Activated CD4-positive, alpha-beta T cell treated with anti-CD3 and anti-CD28 coated beads, Interleukin-2, amount 50 U/mL, for 4 hours (primary cell): ENCODE measurements around the gene IGSF9.

Experiments
- DNase-seq, 2 experiments: peaks; one replicate each; pipeline ENCODE4 v3.0.0-alpha.2; 2020

Gene IGSF9

DNA sequence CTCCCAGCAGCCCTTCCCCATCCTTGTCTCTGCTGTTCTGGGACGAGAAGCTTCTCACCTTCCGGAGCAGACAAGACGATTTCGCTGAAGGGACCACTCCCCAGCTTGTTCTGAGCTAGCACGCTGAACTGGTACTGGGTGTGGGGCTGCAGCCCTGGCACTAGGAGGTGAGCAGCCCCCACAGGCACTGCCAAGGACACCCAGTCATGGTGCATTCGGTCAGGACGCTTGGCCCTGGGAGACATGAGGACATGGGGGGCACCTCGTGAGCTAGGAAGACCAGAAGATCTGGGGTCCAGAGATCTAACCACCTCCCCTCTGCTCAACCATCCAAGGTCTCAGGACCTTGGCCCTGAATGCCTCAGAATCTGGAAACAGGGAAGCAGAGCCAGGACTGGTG, 14.8 kb downstream of the IGSF9 start:
- no peak for DNase-seq

DNA sequence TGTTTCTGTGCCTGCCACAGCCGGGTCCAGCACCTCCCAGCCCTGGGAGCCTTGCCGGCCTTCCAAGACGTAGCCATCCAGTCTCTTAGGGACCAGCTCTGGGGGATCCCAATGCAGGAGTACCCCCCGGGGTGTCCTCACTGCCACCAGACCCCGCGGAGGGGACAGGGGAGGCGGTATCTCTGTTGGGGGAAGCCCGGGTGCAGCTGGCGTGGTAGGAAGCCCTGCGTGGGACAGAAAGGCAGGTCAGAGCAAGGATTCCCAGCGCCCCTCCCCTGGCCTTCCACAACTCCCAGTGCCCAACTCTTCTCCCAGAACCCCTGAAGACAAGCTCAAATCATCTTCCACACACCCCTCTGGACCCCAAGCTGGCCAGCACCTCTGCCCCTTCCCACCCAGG, 15.2 kb downstream of the IGSF9 start:
- no peak for DNase-seq

DNA sequence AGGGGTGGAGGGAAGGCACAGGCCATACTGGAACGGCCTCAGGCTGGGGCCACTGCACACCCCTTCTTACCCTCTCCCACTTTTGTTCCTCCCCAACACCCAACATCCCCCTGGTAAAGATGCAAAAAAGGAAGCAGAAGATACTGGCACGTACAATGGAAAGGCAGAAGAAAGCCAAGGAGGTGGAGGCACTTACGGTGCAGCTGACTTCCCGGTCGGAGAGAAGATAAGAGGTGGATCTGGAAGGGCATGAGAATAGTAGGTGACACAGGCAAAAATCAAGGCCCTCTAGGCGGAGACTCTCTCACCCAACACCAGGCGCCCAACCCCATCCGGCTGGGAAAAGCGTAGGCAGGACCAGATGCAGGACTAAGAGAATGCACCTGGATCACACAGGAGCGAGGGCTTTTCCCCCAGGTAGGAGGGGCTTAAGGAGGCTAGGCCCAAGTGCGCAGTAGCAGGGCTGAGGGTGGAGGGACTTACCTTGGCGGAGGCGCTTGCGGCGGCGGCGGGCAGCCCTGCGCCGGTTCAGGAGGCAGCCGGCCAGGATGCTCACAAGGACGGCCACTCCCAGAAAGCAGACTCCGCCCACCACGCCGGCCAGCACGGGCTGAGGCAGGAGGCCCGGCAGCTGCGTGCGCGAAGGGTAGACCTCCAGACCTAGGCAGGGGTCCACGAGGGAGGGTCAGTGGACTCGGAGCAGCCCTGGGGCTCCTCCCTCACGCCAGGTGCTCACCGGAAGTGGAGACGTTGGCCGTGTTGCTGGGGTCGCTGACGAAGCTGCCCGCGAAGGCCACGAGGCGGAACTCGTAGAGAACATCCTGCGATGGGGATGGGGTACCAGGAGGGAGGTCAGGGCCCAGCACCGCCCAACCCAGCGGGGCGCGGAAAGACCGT, 16.0 kb downstream of the IGSF9 start:
- DNase-seq: no peak

DNA sequence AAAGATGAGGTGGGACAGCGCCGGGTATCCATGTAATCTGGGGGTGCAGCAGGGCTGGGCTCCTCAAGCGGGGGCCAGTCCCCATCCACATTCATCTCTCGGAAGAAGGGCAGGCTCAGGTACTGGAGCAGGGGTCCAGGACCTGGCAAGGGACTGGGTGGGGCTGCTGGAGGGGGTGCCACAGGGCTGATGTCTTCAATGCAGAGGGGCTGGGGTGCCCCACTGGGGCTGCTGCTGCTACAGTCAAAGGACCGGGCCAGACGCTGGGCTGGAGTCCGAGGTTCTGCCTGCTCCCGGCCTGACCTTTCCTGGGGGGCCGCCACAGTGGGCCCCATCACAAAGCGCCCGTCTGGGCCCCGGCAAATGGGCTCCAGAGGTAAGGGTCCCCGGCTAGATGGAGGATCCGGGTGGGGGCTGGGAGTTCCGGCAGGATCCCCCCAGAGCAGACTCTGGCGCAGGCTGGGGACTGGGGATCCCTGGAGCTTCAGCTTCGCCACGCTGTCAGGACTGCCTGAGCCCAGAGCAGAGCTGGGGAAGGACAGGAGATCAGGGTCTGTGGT, 16.8 kb downstream of the IGSF9 start:
- no peak for DNase-seq

DNA sequence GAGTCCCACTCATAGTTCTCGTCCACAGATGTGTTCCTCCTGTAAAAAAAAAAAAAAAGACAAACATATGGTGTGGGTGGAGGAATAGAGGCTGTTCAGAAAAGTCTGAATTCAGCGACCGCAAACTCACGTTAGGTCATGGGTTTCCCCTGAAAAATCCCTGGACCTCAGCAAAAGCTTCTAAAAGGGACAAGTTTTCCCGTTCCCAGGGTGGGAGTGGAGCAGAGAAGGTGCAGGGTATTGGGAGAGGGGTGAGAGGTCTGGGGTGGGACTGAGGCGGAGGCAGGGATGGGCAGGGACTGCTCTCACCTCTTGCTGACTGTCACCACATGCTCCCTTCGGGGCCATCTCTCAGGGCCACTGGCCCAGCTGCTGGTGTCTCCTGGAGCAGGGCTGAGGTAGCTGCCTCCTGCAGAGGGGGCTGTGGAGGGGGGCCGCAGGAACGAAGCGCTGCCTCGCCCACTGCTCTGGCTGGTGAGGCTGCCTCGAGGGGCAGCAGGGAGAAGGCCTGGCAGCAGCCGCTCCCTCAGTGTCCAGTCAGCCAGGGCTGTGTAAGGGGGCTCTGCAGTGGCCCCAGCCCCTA, 17.5 kb downstream of the IGSF9 start:
- DNase-seq: no peak

DNA sequence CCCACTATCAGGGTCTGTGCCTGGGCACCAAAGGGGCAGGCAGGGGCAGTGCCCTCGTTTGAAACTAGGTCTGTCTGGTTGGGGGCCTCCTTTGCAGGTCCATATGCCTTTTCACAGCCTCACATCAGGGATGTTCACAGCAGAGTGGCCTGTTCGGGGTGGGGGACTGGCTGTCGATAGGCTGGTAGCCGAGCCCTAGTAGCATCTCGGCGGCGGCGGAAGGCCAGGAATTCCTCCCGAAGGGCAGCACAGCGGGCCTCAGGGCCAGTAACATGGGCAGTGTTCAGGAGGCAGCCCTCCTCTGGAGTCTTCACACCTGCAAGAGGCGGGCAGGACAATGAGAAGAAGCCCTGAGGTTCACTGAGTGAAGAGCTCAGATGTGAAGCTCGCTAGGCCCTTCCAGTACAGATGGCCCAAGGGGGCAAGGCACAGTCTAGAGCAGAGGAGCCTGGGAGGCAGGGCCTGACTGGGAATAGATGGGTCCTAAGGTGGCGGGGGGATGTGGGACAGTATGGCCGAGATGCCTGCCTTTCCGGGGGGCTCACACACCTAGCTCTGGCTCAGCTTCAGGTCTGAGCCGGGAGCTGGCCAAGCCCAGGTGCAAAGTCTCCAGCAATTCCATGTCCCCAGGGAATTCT, 18.1 kb downstream of the IGSF9 start:
- DNase-seq: no peak

DNA sequence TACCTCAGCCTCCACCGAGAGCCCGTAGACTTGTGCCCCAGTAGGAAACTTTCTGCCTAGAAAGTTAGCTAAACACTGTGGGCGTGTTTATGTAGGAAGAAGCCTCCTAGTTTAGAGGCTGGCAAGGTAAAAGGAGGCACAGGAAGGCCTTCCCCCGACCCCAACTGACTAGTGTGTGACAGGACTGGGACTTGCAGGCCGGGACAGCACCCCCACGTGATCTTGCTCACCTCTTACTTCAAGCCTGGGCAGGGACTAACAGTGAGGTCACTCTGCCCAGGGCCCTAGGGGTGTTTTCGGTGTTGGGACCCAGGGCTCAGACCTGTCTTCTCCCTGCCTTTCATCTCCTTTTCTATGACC, 19.7 kb downstream of the IGSF9 start:
- DNase-seq: no peak

DNA sequence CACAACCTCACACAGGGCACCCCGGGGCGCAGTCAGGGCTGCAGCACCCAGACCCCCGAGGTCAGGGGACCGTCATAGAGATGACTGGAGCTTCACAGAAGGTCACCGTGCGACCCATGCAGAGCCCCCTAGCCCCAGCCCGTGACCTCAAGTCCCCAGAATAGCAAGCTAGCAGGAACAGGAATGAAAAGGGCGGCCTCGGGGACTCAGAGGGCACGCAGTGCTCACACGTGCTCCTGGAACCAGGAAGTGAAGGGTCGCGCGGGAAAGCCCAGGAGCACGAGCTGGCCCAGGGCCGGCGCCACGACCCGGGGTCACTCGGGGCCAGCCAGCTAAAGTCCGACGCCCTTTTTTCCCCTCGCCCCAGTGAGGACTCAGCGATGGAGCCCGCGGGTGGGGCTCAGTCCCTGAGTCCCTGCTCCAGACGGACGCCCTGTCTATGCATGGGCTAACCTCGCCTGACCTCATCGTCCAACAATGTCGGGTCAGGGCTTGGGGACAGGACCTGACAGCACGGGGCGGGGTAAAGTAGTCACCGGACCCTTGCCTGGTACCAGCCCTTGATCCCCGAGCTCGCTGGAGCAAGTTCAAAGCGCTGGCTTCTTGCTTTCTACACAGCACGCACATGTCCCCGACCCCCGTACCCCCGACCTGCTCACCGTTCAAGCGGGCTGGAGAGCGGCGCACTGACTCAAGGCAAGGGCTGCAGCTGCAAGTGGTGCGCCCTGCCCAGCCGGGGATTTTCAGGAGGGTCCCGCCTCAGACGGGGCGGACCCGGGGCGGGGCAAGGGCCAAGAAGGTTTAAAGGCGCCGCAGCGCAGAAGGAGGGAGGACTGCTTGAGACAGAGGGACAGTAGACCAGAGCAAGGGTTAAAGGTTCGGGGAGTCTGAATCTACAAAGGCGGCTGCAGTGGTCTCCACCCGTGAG, 20.4 kb downstream of the IGSF9 start, which contains the start of gene TAGLN2:
TSS of gene TAGLN2 (minus strand) at position 717 of the 928 bp plus-strand sequence. CDS start 4,998 bp downstream, outside the sequence.
- DNase-seq: peak; percentile 84 to 85

DNA sequence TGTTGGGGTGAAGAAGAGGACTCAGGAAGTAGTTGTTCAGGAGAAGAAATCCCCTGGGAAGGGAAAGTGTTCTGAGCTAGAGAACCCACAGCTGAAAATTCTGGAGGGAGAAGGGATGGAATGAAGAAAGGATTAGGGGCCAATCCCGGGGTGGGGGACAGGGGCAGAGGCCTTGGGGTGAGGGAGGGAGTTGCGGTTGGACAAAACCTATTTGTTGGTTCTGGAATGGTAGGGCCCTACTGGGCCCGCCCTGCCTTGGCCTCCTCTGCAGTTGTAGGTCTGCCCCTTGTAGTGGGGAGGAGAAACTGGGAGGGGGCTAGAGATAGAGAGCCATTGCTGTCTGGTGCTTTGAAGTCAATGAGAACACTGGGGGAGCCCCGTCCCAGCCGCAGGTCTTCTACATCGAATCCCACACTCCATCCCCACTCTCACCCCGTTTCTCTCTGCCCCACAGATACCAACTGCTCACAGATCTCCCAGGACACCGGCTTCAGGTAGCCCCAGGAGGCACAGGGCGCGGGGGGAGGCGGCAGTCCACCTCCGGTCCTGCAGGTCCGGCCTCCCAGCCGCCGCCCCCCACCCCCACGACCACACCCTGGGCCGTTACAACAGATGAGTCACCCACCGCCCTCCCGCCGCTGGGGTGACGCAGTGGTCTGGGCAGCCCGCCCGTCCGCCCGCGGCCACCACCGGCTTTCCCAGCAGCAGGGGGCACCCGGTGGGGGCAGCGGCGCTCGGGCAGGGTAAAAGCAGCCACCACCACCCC, 21.2 kb downstream of the IGSF9 start:
- peak; percentile 35 to 40 for DNase-seq

DNA sequence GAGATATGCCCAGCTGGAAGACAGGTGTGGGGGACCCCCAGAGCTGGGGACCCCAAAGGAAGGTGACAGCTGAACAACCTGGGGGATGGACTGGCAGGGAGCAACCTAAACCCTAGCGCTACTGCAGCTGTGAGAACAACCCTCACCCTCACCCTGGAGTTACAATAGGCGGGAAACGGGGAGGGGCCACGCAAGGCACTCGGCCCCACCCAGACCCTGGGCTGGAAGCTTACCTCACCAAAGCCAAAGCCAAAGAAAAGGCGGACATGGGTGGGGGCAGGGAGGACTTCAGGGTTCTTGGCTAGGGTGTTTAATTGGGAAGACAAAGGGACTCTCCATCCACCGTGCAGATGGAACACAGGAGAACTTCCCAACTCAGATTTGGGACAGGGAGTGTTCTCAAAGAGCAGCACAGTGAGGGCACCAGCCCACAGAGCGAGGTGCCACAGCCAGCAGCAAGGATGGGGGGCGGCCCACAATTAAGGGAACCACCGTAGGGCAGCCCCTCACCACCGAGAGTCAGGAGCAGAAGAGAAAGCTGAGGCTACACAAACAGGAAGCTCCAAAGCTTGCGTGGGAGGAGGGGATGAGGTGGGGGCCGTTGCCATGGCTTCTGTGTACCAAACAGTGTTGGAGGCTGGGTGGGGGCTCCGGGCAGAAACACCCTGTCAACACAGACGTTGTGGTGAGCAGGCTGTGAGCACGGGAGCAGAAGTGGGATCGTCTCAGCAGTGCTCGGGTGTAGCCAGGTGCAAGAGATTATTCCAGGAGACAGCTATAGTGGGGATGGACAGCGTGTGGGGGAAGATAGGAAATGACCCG, 22.0 kb downstream of the IGSF9 start:
- DNase-seq: peak; percentile 73 to 75

DNA sequence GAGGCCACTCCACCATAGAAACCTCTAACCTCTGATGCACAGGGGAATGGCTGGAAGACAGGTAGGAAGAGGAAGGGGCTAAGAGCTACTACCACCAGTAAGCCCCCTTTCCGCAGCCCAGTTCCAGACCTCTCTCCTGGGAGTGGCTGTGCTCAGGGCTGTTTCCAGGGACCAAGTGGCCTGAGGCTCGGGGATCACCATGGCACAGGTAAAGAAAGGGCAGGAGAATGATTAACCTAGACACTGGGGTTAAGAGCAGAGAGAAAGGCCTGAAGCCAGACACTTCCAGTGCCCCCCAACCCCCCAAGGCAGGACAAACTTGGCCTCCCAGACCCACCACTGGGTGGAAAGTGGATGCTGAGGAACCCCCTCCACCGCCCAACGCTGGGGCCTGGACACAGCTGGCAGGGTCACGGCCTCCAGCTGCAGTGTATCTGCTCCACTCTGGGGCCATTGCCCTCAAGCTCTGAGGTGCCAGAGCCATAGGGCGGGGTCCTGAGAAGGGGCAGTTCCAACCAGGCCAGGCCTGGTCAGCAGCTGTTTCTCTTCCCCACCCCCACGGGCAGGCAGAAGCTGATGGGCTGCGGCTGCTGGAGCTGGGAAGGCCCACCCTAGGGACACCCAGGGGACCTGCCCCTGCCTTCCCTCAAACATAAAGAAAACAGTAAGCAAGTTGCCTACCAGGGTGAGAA, 22.8 kb downstream of the IGSF9 start:
- DNase-seq: no peak

DNA sequence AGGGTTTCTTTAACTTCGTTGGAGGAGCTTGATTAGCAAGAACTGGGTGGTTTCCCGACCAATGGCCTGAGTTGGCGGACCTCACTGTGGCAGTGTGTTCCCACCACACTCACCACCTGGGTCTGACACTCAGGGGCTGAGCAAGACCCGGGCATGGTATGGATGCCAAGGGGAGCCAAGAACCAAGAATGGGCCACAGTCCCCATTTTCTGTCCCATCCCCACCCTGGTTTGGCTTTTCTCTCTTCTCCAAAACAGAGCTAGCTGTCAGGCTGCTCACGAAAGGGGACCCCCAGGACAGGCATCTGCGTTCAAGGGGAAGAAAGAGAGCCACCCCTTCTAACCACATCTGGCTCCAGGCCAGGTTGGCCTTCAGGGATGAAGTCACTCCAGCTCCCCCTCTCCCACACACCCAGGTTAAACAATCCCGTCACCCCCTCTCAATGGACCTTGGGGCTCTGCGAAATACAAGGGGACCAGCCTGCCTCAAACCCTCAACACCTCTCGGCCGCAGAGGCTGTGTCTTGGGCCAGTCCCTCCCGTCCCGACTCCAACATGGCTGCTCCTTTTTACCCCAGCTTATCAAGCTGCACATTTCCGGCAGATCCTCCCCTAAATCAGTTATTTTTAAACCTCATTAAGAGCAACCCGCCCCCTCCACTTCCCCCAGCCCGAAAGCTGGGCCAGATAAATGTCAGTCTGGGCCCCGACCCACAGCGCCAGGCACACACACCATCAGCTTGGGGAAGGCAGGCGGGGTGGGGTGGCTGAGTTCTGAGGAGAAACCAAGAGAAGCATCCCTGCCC, 23.5 kb downstream of the IGSF9 start:
- no peak for DNase-seq

DNA sequence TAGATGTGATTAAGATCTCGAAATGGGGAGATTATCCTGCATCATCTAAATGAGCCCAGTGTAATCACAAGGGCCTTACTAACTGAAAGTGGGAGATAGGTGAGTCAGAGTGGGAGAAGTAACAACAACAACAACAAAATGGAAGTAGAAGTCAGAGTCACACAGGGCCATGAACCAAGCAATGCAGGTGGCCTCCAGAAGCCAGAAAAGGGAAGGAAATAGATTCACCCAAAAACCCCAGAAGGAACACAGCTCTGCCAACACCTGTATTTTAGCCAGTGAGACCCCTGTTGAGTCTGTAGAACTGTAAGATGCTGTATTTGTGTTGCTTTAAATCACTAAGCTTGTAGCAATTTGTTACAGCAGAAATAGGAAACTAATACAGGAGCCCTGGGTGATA, 24.2 kb downstream of the IGSF9 start:
- DNase-seq: no peak

DNA sequence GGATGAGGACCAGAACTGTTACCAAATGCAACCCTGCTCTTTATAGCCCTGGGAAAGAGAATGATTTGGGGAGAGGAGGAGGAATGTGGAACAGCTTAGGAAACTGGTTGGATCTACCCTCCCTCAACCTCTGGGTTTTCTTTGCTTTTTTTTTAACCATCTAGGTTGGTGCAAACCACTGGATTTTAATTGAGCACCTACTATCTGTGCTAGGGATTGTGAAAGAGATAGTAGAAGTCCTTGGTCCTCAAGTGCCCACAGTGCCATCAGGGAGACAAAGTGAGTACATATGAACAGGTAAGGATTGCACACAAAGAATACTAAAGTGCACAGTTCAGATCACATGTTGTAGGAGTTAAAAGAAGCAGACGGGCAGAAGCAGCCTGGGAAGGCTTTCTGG, 24.8 kb downstream of the IGSF9 start:
- DNase-seq: no peak

DNA sequence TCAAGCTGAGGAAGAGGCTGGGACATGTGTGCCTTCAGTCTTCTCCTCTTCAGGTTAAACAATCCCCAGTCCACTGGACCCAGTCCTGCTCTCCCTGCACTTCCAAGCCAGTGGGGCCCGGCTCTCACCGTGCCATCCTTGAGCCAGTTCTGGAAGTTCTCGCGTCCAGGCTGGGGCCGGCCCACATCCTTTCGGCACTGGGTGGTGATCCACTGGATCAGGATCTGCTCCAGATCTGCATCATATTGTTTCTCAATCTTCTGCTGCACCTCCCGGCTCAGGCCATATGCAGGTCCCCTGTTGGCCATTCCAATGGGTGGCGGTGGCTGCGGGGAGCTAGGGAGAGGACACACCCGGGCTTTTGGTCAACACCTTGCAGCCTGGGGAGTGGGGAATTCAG, 25.2 kb downstream of the IGSF9 start:
- DNase-seq: no peak

DNA sequence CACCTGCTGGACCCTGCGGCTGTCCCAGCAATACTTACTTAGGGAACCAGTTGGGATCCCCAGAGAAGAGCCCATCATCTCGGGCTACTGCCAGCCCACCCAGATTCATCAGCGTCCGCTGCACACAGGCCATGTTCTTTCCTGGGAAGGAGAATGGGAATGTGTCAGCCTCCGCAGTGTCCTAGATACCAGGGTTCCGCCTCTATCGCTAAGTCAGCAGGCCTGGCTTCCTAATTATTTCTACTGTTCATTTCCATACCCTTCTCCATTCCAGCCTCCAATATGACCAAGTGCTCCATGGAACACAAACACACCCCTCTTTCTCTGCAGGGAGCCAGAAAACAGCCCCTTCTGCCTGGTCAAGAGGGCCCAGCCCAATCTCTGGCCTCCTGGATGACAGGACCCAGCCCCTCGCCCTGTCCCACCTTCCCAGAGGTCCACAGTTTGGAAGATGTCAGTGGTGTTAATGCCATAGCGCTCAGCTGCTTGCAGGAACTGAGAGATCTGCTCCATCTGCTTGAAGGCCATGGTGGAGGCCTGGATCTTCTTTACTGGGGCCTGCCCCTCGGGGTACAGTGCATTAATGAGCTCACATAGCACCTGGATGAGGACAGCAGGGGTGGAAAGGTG, 26.1 kb downstream of the IGSF9 start:
- DNase-seq: no peak

DNA sequence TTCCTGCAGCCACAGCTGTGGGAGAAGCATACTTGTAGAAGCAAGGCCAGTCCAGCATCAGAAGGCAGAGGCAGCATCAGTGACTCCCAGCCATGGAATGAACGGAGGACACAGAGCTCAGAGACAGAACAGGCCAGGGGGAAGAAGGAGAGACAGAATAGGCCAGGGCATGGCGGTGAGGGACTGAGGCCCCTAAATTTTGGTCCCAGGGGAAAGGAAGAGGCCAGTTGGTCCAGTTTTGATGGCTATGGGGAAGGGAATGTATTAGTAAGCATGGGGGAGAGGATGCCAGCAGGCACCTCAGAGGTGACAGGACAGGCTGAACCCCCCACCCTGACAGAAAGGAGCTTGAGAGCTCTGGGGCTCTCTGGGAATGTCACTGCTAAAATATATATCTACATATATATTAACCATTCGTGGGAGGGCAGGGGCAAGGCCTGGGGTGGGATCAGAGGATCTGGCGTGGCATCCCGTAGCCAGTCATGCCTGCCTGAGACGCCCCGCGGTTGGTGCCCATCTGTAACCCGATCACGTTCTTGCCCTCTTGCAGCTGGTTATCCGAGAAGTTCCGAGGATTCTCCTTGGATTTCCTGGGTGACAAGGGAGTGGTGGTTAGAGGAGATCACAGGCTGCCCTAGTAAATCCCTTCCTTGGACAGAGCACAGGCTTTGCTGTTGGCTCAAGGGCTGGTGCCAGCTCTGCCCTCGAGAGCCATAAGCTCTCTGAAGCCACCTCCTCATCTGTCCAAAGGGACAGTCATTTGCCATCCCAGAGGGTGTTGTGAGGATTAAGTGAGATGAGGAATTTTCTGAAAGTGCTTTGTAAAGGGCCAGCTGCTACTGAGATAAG, 26.8 kb downstream of the IGSF9 start:
- no peak for DNase-seq
